Non-pigmented ciliary epithelial cell (primary cell): ENCODE measurements around the gene SHOX.

Source experiments
- DNase-seq: peaks from one replicate; pipeline ENCODE4 v3.0.0-alpha.2; 2010; ENCODE audit warnings: low read depth

The SHOX gene

GRCh38 chrX:666762-667720 is 36.5 kb downstream of the SHOX start:
- no peak for DNase-seq

- no peak for DNase-seq
Measured at GRCh38 chrX:670645-671044, 40.1 kb downstream of the SHOX start.

GRCh38 chrX:672931-673330 is 42.3 kb downstream of the SHOX start:
- no peak for DNase-seq

- no peak for DNase-seq
Measured at GRCh38 chrX:675279-675954, 44.8 kb downstream of the SHOX start.

GRCh38 chrX:675955-676295 is 45.3 kb downstream of the SHOX start:
- DNase-seq: no peak

GRCh38 chrX:677376-677775 is 46.8 kb downstream of the SHOX start:
- DNase-seq: no peak

GRCh38 chrX:679291-679979 is 48.8 kb downstream of the SHOX start:
- DNase-seq: no peak

GRCh38 chrX:680062-680461 is 49.5 kb downstream of the SHOX start:
- DNase-seq: no peak

- DNase-seq: no peak
Measured at GRCh38 chrX:681989-682388, 51.4 kb downstream of the SHOX start.

- no peak for DNase-seq
Measured at GRCh38 chrX:682892-683291, 52.3 kb downstream of the SHOX start.

- no peak for DNase-seq
Measured at GRCh38 chrX:683576-683975, 53.0 kb downstream of the SHOX start.

GRCh38 chrX:685120-686032 is 54.8 kb downstream of the SHOX start:
- no peak for DNase-seq

- DNase-seq: no peak
Measured at GRCh38 chrX:689983-690382, 59.4 kb downstream of the SHOX start.

- DNase-seq: no peak
Measured at GRCh38 chrX:694800-695199, 64.2 kb downstream of the SHOX start.

- DNase-seq: no peak
Measured at GRCh38 chrX:698206-698605, 67.6 kb downstream of the SHOX start.

GRCh38 chrX:700936-701335 is 70.3 kb downstream of the SHOX start:
- DNase-seq: no peak

GRCh38 chrX:701673-702072 is 71.1 kb downstream of the SHOX start:
- no peak for DNase-seq

GRCh38 chrX:703466-703865 is 72.9 kb downstream of the SHOX start:
- DNase-seq: no peak

GRCh38 chrX:703866-704265 is 73.3 kb downstream of the SHOX start:
- DNase-seq: no peak
